ENCODE results near the gene ZNF468. TPM values are rescaled to one million over a fixed set of nuclear protein-coding genes. Genes with fewer than 3 reads are reported as not detected.
A peak's percentile ranks its signal among the peaks of the same experiment; 100 is the strongest.

Gene ZNF468
- total and polyA plus RNA-seq, 2 donors from 2014 or later, result 10.2 to 21.1 TPM

DNA sequence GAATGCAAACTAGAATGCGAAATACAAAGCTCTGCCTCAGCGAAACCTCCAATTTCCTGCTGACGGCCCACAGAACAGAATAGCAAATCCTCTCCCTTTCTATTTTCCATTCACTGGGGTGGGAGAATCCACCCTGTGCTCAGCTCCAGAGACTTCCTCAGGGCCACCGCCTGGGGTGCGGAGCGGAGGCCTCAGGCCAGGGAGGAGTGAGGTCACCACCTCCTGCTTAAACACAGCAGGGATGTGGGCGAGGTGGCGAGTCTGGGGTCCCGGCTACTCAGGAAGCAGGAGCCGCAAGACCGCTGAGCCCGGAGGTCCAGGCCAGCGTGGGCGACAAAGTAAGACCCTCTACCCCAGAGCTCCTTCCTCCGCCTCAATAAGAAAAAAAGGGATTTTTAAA, 40.7 kb upstream of the ZNF468 start:
- FAIRE-seq (no peak), DNase-seq (peak in 2 of 5 donors; percentile 47 to 76)
- intact Hi-C loops (cut with DNase I), result no loop called here
- Histone ChIP-seq H3K4me1 (ENCODE audit: control insufficient read depth in 2 of 3, insufficient read depth in 2 of 3, low read depth in 1 of 3, low read length in 3 of 3) (peaks cover 0 to 6% (median 2%) of the 10 kb centered on the region in 3 donors), H3K27ac (ENCODE audit: low read depth in 2 of 2, low read length in 2 of 2) (peak overlapping the region; percentile 87 to 96), H3K9me3 (ENCODE audit: control insufficient read depth in 2 of 3, insufficient read depth in 1 of 3, low read length in 3 of 3) (no peaks in the 10 kb centered on the region), H3K36me3 (ENCODE audit: control insufficient read depth in 2 of 3, insufficient read depth in 3 of 3, low read length in 3 of 3) (no peaks in the 10 kb centered on the region), H3K9ac (ENCODE audit: low read length in 3 of 3) (peak overlapping the region; percentile 33 to 97 (median 43)), H3K4me3 (ENCODE audit: low read length in 3 of 3) (peak overlapping the region; percentile 55 to 98 (median 59)), H3K27me3 (ENCODE audit: control insufficient read depth, insufficient read depth, low read length) (no peaks in the 10 kb centered on the region)
- TF ChIP-seq, protein P1, sequence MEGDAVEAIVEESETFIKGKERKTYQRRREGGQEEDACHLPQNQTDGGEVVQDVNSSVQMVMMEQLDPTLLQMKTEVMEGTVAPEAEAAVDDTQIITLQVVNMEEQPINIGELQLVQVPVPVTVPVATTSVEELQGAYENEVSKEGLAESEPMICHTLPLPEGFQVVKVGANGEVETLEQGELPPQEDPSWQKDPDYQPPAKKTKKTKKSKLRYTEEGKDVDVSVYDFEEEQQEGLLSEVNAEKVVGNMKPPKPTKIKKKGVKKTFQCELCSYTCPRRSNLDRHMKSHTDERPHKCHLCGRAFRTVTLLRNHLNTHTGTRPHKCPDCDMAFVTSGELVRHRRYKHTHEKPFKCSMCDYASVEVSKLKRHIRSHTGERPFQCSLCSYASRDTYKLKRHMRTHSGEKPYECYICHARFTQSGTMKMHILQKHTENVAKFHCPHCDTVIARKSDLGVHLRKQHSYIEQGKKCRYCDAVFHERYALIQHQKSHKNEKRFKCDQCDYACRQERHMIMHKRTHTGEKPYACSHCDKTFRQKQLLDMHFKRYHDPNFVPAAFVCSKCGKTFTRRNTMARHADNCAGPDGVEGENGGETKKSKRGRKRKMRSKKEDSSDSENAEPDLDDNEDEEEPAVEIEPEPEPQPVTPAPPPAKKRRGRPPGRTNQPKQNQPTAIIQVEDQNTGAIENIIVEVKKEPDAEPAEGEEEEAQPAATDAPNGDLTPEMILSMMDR (IDR thresholded peaks at IDR 0.05; ENCODE audit: borderline replicate concordance, extremely low read depth, insufficient read depth), result no peak

GRCh38 chr19:52897138-52897935, 39.9 kb upstream of the ZNF468 start, which contains the start of gene ZNF320:
Gene ZNF320 (minus strand): TSS chr19:52897635. CDS start chr19:52890255, 7,380 bp downstream.
- intact Hi-C loops (cut with DNase I), result no loop called here
- FAIRE-seq (no peak), DNase-seq (peak; percentile 97 to 99 (median 98))
- peak within 1 kb of the TSS; percentile 90 to 98 (median 96) for H3K4me3 ChIP-seq (ENCODE audit: low read length in 3 of 3)
- no peaks in the 10 kb centered on the region for H3K27me3 ChIP-seq (ENCODE audit: control insufficient read depth, insufficient read depth, low read length)
- H3K27ac ChIP-seq (ENCODE audit: low read depth in 2 of 2, low read length in 2 of 2), result peak within 1 kb of the TSS; percentile 87 to 96
- no peaks in the 10 kb centered on the region for H3K36me3 ChIP-seq (ENCODE audit: control insufficient read depth in 2 of 3, insufficient read depth in 3 of 3, low read length in 3 of 3)
- peaks cover 0 to 6% (median 2%) of the 10 kb centered on the region in 3 donors for H3K4me1 ChIP-seq (ENCODE audit: control insufficient read depth in 2 of 3, insufficient read depth in 2 of 3, low read depth in 1 of 3, low read length in 3 of 3)
- H3K9ac ChIP-seq (ENCODE audit: low read length in 3 of 3), result peak within 1 kb of the TSS; percentile 76 to 97 (median 95)
- TF ChIP-seq, protein P1 (IDR thresholded peaks at IDR 0.05; ENCODE audit: borderline replicate concordance, extremely low read depth, insufficient read depth), result no peak
- no peaks in the 10 kb centered on the region for H3K9me3 ChIP-seq (ENCODE audit: control insufficient read depth in 2 of 3, insufficient read depth in 1 of 3, low read length in 3 of 3)

- Histone ChIP-seq H3K27ac (ENCODE audit: low read depth in 2 of 2, low read length in 2 of 2) (peak overlapping the region; percentile 87 to 96), H3K9ac (ENCODE audit: low read length in 3 of 3) (peak overlapping the region; percentile 76 to 97 (median 95)), H3K4me1 (ENCODE audit: control insufficient read depth in 2 of 3, insufficient read depth in 2 of 3, low read depth in 1 of 3, low read length in 3 of 3) (peaks cover 0 to 6% (median 2%) of the 10 kb centered on the region in 3 donors), H3K36me3 (ENCODE audit: control insufficient read depth in 2 of 3, insufficient read depth in 3 of 3, low read length in 3 of 3) (peaks cover 0 to 3% (median 0%) of the 10 kb centered on the region in 3 donors), H3K4me3 (ENCODE audit: low read length in 3 of 3) (peak overlapping the region; percentile 90 to 98 (median 96)), H3K9me3 (ENCODE audit: control insufficient read depth in 2 of 3, insufficient read depth in 1 of 3, low read length in 3 of 3) (no peaks in the 10 kb centered on the region), H3K27me3 (ENCODE audit: control insufficient read depth, insufficient read depth, low read length) (no peaks in the 10 kb centered on the region)
- intact Hi-C loops (cut with DNase I), result no loop called here
- TF ChIP-seq, protein P1 (IDR thresholded peaks at IDR 0.05; ENCODE audit: borderline replicate concordance, extremely low read depth, insufficient read depth), result no peak
- DNase-seq, result peak; percentile 42 to 79 (median 66)
- no peak for FAIRE-seq
Measured at GRCh38 chr19:52896431-52897137, 39.2 kb upstream of the ZNF468 start.

All from kidney (tissue), 14 donors.